Esophagus (tissue), 2 donors: ENCODE measurements around the gene IDH3A. TPM values are rescaled to one million over a fixed set of nuclear protein-coding genes. Genes with fewer than 3 reads are reported as not detected.
"Not testable (repeated sequence)": the region's sequence is repeated elsewhere in the genome, so short reads cannot be mapped to it uniquely, and the experiment has no call there.

ENCODE experiments used
- H3K27ac ChIP-seq, 2 donors: one replicate each; pipeline ENCODE4 v1.5.1; 2013; ENCODE audit warnings: low read depth in 2 of 2, mild to moderate bottlenecking in 2 of 2, inconsistent platforms in 1 of 2, low read length in 1 of 2, moderate library complexity in 1 of 2
- H3K27me3 ChIP-seq, 2 donors: one replicate each; pipeline ENCODE4 v1.6.1; 2013; ENCODE audit warnings: low read length in 2 of 2, control low read depth in 1 of 2, mild to moderate bottlenecking in 1 of 2; ENCODE audit not compliant: insufficient read depth in 2 of 2, control insufficient read depth in 1 of 2
- H3K36me3 ChIP-seq, 2 donors: one replicate each; pipeline ENCODE4 v1.6.1; 2013; ENCODE audit warnings: low read length in 1 of 2; ENCODE audit not compliant: control insufficient read depth in 2 of 2, insufficient read depth in 2 of 2
- H3K4me1 ChIP-seq, 2 donors: one replicate each; pipeline ENCODE4 v1.6.1; 2013; ENCODE audit warnings: low read length in 1 of 2; ENCODE audit not compliant: control insufficient read depth in 2 of 2, insufficient read depth in 2 of 2
- H3K4me3 ChIP-seq, 2 donors: one replicate each; pipeline ENCODE4 v1.5.1; 2013; ENCODE audit warnings: low read length in 2 of 2, mild to moderate bottlenecking in 2 of 2, low read depth in 1 of 2, moderate library complexity in 1 of 2
- H3K9me3 ChIP-seq, 2 donors: one replicate each; pipeline ENCODE4 v1.6.1; 2013; ENCODE audit warnings: mild to moderate bottlenecking in 2 of 2, low read depth in 1 of 2, low read length in 1 of 2, moderate library complexity in 1 of 2; ENCODE audit not compliant: control insufficient read depth in 2 of 2, insufficient read depth in 1 of 2
- WGBS, 2 donors: extraction: QIAGEN DNeasy Blood & Tissue Kit; methylation state at CpG; one replicate each; pipeline ENCODE4 v1.1.7; 2013; 5-methylcytosine and 5-hydroxymethylcytosine counted together
- polyA plus RNA-seq, 2 donors: library from polyadenylated mRNA; stranded (reverse); fragments of 200-250 nt; gene quantifications; one replicate each; pipeline ENCODE4 v1.2.3, GENCODE V29; 2013
- donor health status: healthy with polysubstance abuse.
- donor health status: Bipolar disorder and iron deficiency.

Gene IDH3A
- polyA plus RNA-seq, 2 donors, result 20.0 to 37.6 TPM

DNA sequence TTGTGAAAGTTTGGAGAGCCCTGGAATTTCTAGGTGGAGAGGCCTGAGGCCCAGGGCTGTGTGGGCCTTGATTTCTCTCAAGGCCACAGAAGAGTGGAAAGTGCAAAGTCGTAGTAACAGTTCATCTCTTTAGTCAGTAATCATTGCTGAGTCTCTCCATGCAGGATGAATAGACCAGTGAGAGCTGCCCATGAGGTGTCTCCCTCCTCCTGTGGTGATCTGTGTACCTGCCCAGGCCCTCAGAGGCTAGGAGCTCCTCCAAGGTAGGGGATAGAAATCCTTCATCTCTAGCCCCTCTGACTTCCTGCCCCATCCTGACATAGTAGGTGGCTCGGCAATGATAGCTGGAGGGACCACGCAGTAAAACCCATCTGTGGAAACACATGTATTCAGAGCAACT, 6.8 kb upstream of the IDH3A start:
- 91 to 93% methylated on average over 3 of the region's 3 CpGs for WGBS, 2 donors

GRCh38 chr15:78146425-78147154, 2.6 kb upstream of the IDH3A start:
- H3K4me1 ChIP-seq, result peaks cover 5 to 16% of the 10 kb centered on the region in 2 donors
- H3K36me3 ChIP-seq, result no peaks in the 10 kb centered on the region
- no peaks in the 10 kb centered on the region for H3K9me3 ChIP-seq
- peak overlapping the region in 1 of 2 donors; percentile 30 for H3K27ac ChIP-seq
- no peaks in the 10 kb centered on the region for H3K27me3 ChIP-seq
- no peak overlapping the region for H3K4me3 ChIP-seq
- WGBS, 2 donors, result 77% methylated on average over 4 of the region's 4 CpGs

More for the DNA sequence above, 6.8 kb upstream of the IDH3A start:
- no peaks in the 10 kb centered on the region for H3K27me3 ChIP-seq
- H3K4me3 ChIP-seq, result no peak overlapping the region
- H3K27ac ChIP-seq, result no peak overlapping the region
- no peaks in the 10 kb centered on the region for H3K36me3 ChIP-seq
- no peaks in the 10 kb centered on the region for H3K9me3 ChIP-seq
- H3K4me1 ChIP-seq, result peaks cover under 1 to 2% of the 10 kb centered on the region in 2 donors

GRCh38 chr15:78147566-78147965, 1.6 kb upstream of the IDH3A start:
- Histone ChIP-seq H3K36me3 (no peaks in the 10 kb centered on the region), H3K9me3 (no peaks in the 10 kb centered on the region), H3K4me3 (no peak overlapping the region), H3K27ac (peak overlapping the region; percentile 0 to 8), H3K4me1 (peaks cover 5 to 16% of the 10 kb centered on the region in 2 donors), H3K27me3 (no peaks in the 10 kb centered on the region)
- WGBS, 2 donors, result 74 to 83% methylated on average over 6 of the region's 6 CpGs

DNA sequence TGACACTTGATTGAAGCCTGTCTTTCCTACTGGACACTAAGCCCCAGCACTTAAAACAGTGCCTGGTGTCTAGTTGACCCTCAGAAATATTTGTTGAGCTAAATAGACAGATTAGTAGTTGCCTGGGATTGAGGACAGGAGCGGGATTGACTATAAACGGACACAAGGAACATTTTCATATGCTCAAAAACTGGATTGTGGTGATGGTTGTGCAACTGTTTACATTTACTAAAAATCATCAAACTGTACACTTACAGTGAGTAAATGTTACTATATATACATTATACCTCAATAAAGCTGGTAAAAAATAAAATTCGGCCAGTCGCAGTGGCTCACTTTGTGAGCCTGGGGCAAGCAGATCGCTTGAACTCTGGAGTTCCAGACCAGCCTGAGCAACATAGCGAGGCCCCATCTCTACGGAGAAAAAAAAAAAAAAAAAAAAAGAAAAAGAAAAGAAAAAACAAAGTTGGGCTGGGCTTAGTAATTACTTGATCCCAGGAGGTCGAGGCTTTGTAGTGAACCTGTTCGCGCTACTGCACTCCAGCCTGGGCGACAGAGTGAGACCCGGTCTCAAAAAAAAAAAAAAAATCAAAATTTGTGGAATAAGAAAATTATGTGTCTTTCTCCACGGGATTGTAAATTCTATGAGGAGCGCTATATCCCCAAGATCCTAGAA, 632 bp upstream of the IDH3A start:
- H3K4me1 ChIP-seq, result peaks cover 5 to 16% of the 10 kb centered on the region in 2 donors
- H3K27ac ChIP-seq, result peak overlapping the region in 1 of 2 donors; percentile 54
- WGBS, 2 donors, result 10 to 15% methylated on average over 14 of the region's 14 CpGs
- peak overlapping the region in 1 of 2 donors; percentile 34 for H3K4me3 ChIP-seq
- H3K36me3 ChIP-seq, result no peaks in the 10 kb centered on the region
- no peaks in the 10 kb centered on the region for H3K9me3 ChIP-seq
- no peaks in the 10 kb centered on the region for H3K27me3 ChIP-seq

DNA sequence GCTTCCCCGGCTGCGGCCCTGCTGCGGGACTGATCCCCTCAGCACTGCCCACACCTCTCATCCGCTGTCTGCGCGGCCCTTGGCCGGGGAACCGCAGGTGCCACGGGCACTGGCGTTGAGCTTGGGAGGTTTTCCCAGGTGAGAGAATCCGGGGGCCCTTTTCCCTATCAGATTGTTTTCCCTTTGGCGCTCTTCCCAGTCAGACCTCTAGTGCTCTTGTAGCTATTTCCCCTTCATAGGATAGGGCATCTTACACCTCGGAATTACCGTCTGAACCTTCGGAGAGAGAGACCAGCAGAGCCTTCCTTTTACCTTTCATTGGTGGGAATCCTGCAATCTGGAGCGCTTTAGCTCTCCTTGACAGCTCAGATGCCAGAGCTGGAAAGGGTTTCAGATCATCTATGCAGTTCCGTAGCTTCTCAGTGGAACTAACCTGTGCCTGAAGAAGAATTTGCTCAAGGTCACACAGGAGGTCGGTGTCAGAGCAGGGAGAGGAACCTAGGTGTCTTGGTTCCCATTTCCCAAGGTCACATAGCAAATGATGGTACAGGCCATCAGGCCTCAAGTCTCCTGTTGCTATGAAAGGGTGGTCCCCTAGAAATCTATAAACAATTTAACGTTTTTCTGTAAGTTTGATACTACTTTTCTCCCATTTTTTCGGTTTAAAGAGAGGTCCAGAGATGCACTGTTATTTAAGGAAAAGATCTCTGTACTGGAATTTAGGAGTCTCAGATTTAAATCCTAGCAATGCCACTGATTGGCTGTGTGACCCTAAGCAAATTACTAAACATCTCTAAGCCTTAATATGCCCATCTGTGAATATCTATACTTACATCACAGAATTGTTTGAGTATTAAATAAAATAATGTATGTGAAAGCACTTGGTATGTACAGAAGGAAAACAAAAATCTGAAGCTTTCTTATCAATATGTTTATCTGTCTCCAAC, 916 bp downstream of the IDH3A start:
- Histone ChIP-seq H3K36me3 (no peaks in the 10 kb centered on the region), H3K27me3 (no peaks in the 10 kb centered on the region), H3K4me1 (peaks cover 5 to 16% of the 10 kb centered on the region in 2 donors), H3K4me3 (peak overlapping the region; percentile 73 to 97), H3K9me3 (no peaks in the 10 kb centered on the region), H3K27ac (peak overlapping the region; percentile 68 to 84)
- WGBS, 2 donors, result 8 to 10% methylated on average over 20 of the region's 20 CpGs

DNA sequence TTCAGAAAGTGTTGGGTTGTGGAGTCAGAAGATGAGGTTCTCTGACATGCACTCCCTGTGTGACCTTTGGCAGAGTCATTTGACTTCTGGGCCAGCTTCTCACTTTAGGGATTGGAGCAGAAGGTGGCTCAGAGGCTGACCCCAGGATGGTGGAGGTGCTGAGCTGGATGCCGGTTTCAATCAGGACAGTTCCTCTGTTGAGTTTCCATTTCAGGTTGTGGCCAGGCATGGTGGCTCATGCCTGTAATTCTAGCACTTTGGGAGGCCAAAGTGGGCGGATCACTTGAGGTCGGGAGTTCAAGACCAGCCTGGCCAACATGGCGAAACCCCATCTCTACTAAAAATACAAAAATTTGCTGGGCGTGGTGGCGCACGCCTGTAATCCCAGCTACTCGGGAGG, 1.9 kb downstream of the IDH3A start:
- not testable (repeated sequence) for H3K27ac ChIP-seq, H3K36me3 ChIP-seq, H3K27me3 ChIP-seq, H3K9me3 ChIP-seq, H3K4me3 ChIP-seq
- WGBS, 2 donors, result 94 to 98% methylated on average over 8 of the region's 8 CpGs
- peaks cover 5 to 16% of the 10 kb centered on the region in 2 donors for H3K4me1 ChIP-seq

DNA sequence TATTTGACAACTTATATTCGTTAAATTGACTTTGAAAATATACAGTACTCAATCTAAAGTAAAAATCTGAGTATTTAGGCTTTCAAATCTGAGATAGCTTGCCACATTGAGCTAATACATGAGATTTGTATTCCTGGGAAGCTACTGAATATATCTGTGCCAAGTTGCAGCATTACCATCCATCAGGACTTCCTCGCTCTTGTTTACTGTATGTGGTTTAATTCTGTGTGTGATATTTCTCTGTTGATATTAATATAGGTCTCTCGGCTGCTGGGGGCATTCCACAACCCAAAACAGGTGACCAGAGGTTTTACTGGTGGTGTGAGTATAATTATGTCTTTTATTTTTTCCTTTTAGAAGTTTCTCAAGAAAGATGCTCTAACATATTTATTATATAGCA, 5.8 kb downstream of the IDH3A start:
- Histone ChIP-seq H3K4me1 (peaks cover 0 to 3% of the 10 kb centered on the region in 2 donors), H3K27me3 (no peaks in the 10 kb centered on the region), H3K4me3 (no peak overlapping the region), H3K9me3 (no peaks in the 10 kb centered on the region), H3K27ac (no peak overlapping the region), H3K36me3 (peaks cover 0 to 2% of the 10 kb centered on the region in 2 donors)
- WGBS, 2 donors, result 85 to 87% methylated on average over 3 of the region's 3 CpGs

DNA sequence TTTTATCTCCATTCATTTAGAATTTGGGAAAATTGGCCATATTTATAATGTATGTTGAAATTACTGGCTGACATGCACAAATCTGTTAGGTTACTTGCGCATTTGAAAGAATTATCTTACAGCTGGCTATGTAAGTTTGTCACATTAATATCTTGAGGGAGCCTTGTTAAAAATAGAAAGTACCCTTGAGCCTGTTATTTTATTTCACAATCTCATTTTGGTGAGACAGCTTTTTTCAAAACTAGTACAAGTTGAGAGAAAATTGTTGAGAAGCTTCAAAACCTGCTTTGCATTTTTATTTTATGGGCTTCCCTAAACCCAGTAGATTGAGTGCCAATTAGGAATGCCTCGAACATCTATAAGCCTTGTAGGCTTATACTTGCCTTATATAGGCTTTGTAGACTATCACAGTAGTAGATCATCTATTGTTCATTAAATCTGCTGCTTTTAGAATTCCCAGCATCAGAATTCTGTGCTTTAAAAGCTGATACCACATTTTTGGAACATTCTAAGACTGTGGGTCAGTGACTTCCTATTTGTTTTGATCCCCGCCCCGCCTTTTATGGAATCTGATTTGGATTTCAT, 6.3 kb downstream of the IDH3A start:
- H3K27me3 ChIP-seq, result no peaks in the 10 kb centered on the region
- H3K4me3 ChIP-seq, result no peak overlapping the region
- no peaks in the 10 kb centered on the region for H3K9me3 ChIP-seq
- WGBS, 2 donors, result 77 to 82% methylated on average over 4 of the region's 4 CpGs
- H3K36me3 ChIP-seq, result peaks cover 0 to 3% of the 10 kb centered on the region in 2 donors
- H3K4me1 ChIP-seq, result no peaks in the 10 kb centered on the region
- no peak overlapping the region for H3K27ac ChIP-seq

GRCh38 chr15:78156653-78157052, 7.5 kb downstream of the IDH3A start:
- Histone ChIP-seq H3K4me3 (no peak overlapping the region), H3K27ac (no peak overlapping the region), H3K9me3 (no peaks in the 10 kb centered on the region), H3K27me3 (no peaks in the 10 kb centered on the region), H3K4me1 (no peaks in the 10 kb centered on the region), H3K36me3 (peaks cover 5 to 7% of the 10 kb centered on the region in 2 donors)
- 39 to 60% methylated on average over 1 of the region's 1 CpG for WGBS, 2 donors
